ENCODE measurements around the gene CNTLN. TPM values are rescaled to one million over a fixed set of nuclear protein-coding genes. Genes with fewer than 3 reads are reported as not detected.

The CNTLN gene
- total RNA-seq, 3 donors from 2014 or later: 13.6 to 19.7 (median 14.6) TPM

DNA sequence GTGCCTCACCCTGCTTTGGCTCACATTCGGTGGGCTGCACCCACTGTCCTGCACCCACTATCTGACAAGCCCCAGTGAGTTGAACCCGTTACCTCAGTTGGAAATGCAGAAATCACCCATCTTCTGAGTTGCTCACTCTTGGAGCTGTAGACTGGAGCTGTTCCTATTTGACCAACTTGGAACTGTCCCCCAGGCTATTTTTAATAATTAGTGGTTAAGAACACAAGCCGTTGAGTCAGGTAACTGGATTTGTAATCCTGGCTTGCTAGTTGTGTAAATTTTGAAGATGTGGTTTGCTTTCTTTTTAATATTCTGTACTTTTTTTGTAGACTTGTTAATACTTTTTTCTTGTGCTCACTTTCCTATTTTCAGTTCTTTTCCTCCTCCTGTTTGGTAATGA lies 81.2 kb downstream of the CNTLN start:
- no peak overlapping the region for H3K4me3 ChIP-seq
- peaks cover 0 to 5% of the 10 kb centered on the region in 2 donors for H3K9me3 ChIP-seq
- DNase-seq (ENCODE audit: low spot score in 2 of 2): no peak
- H3K27ac ChIP-seq: no peak overlapping the region
- H3K27me3 ChIP-seq: no peaks in the 10 kb centered on the region
- intact Hi-C loops (cut with DNase I; ENCODE audit: low total_unique reads): no loop called here
- H3K4me1 ChIP-seq: no peaks in the 10 kb centered on the region
- TF ChIP-seq, protein P1, sequence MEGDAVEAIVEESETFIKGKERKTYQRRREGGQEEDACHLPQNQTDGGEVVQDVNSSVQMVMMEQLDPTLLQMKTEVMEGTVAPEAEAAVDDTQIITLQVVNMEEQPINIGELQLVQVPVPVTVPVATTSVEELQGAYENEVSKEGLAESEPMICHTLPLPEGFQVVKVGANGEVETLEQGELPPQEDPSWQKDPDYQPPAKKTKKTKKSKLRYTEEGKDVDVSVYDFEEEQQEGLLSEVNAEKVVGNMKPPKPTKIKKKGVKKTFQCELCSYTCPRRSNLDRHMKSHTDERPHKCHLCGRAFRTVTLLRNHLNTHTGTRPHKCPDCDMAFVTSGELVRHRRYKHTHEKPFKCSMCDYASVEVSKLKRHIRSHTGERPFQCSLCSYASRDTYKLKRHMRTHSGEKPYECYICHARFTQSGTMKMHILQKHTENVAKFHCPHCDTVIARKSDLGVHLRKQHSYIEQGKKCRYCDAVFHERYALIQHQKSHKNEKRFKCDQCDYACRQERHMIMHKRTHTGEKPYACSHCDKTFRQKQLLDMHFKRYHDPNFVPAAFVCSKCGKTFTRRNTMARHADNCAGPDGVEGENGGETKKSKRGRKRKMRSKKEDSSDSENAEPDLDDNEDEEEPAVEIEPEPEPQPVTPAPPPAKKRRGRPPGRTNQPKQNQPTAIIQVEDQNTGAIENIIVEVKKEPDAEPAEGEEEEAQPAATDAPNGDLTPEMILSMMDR (IDR thresholded peaks at IDR 0.05): no peak
- TF ChIP-seq POLR2A (IDR thresholded peaks at IDR 0.05) (no peak), POLR2AphosphoS5 (IDR thresholded peaks at IDR 0.05) (no peak)
- no peaks in the 10 kb centered on the region for H3K36me3 ChIP-seq

DNA sequence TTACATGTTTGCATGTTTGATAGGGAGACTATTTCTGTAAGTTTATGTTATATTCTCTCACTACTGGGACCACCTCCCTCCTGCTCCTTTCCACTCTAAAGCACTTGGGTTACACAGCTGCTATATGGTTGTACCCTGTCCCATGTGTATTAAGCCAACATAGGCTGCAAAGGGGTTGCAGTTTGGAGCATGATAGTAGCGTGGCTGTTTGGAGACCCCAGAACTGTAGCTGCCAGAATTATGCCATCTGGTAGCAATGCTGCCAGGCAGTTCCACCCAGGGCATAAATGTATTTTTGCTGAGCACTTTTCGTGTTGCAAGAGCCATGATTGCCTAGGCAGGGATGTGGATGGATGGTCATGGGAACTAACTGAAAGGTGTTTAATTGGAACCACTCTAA lies 81.8 kb downstream of the CNTLN start:
- intact Hi-C loops (cut with DNase I; ENCODE audit: low total_unique reads): no loop called here
- no peaks in the 10 kb centered on the region for H3K9me3 ChIP-seq
- H3K36me3 ChIP-seq: no peaks in the 10 kb centered on the region
- no peak overlapping the region for H3K27ac ChIP-seq
- H3K27me3 ChIP-seq: no peaks in the 10 kb centered on the region
- TF ChIP-seq POLR2AphosphoS5 (IDR thresholded peaks at IDR 0.05) (no peak), POLR2A (IDR thresholded peaks at IDR 0.05) (no peak)
- TF ChIP-seq, protein P1 (IDR thresholded peaks at IDR 0.05): no peak
- DNase-seq (ENCODE audit: low spot score in 2 of 2): no peak
- H3K4me3 ChIP-seq: no peak overlapping the region
- H3K4me1 ChIP-seq: no peaks in the 10 kb centered on the region

DNA sequence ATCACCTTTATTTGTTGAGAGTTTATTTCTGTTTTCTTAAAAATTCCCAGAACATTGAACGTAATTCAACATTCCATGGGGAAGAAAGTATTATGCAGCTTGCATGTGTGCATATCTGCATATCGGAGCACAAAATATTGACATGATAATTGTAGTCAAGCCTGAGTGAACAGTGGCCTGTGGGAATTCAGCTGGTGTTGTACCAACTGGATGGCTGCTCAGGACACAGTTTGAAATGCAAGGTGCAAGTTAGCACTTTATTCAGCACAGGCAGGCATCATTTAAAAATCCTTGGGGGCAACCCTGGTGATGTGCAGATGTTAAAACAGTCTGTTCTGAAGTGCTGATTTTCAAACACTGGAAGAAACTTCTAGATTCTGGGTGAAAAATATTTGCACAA lies 82.4 kb downstream of the CNTLN start:
- H3K4me3 ChIP-seq: no peak overlapping the region
- H3K27ac ChIP-seq: no peak overlapping the region
- no peak for DNase-seq (ENCODE audit: low spot score in 2 of 2)
- H3K27me3 ChIP-seq: no peaks in the 10 kb centered on the region
- intact Hi-C loops (cut with DNase I; ENCODE audit: low total_unique reads): no loop called here
- no peaks in the 10 kb centered on the region for H3K4me1 ChIP-seq
- TF ChIP-seq, protein P1 (IDR thresholded peaks at IDR 0.05): no peak
- TF ChIP-seq POLR2A (IDR thresholded peaks at IDR 0.05) (no peak), POLR2AphosphoS5 (IDR thresholded peaks at IDR 0.05) (no peak)
- H3K36me3 ChIP-seq: no peaks in the 10 kb centered on the region
- no peaks in the 10 kb centered on the region for H3K9me3 ChIP-seq

DNA sequence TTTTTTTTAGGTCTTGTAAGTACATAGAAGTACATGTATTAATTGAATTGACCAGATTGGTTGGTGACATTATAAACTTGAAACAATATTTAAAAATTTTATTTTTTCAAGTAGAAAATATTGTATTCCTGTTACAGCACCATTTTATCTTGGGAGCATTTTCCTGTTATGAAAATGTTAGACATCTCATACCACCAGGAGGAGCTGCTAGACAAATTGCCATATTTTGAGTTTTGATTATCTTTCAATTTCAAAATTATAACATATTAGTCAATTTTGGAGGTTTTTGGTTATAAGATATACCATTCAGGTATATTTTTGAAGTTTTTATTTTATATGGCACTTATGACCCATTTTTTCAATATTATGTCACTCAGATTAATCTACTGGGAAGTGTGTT lies 84.4 kb downstream of the CNTLN start:
- H3K4me1 ChIP-seq: no peaks in the 10 kb centered on the region
- TF ChIP-seq POLR2AphosphoS5 (IDR thresholded peaks at IDR 0.05): no peak
- TF ChIP-seq POLR2A (IDR thresholded peaks at IDR 0.05): no peak
- TF ChIP-seq, protein P1 (IDR thresholded peaks at IDR 0.05): no peak
- H3K9me3 ChIP-seq: no peaks in the 10 kb centered on the region
- intact Hi-C loops (cut with DNase I; ENCODE audit: low total_unique reads): no loop called here
- no peak overlapping the region for H3K4me3 ChIP-seq
- no peaks in the 10 kb centered on the region for H3K27me3 ChIP-seq
- no peaks in the 10 kb centered on the region for H3K36me3 ChIP-seq
- H3K27ac ChIP-seq: no peak overlapping the region
- no peak for DNase-seq (ENCODE audit: low spot score in 2 of 2)

DNA sequence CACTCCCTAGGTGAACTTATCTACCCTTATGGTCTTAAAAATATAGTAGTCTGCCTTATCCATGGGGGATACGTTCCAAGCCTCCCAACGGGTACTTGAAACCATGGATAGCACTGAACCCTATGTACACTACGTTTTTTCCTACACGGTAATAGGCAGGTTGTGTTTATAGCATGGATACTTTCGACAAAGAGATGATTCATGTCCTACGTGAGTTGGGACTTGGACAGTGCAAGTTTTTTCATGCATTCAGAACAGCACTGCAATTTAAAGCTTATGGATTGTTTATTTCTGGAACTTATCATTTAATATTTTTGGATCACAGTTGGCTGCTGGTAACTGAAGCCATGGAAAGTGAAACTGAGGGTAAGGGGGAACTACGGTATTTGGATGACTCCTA lies 88.1 kb downstream of the CNTLN start:
- Histone ChIP-seq H3K36me3 (no peaks in the 10 kb centered on the region), H3K4me3 (no peak overlapping the region), H3K9me3 (no peaks in the 10 kb centered on the region), H3K4me1 (no peaks in the 10 kb centered on the region), H3K27ac (no peak overlapping the region), H3K27me3 (no peaks in the 10 kb centered on the region)
- intact Hi-C loops (cut with DNase I; ENCODE audit: low total_unique reads): no loop called here
- DNase-seq (ENCODE audit: low spot score in 2 of 2): no peak
- TF ChIP-seq POLR2A (IDR thresholded peaks at IDR 0.05) (no peak), POLR2AphosphoS5 (IDR thresholded peaks at IDR 0.05) (no peak)

DNA sequence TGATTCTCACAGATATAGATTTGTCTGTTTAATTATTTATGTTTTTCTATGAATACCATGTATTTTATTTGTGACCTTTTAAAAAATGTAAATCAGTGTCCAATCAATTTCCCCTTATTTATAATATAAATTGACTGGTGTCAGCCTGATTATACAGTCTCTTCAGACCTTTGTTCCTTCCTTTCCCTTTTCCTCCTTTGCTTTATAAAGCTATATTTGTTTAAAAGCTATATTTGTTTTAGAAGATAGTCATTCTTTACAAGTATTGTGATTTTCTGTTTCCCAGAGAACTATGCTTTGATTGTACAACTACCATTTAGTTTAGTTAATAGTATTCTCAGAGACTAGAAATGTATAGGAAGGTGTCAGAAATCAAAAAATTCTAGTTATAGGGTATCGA lies 90.6 kb downstream of the CNTLN start:
- H3K27ac ChIP-seq: no peak overlapping the region
- H3K4me1 ChIP-seq: no peaks in the 10 kb centered on the region
- no peak for DNase-seq (ENCODE audit: low spot score in 2 of 2)
- TF ChIP-seq, protein P1 (IDR thresholded peaks at IDR 0.05): no peak
- no peak for TF ChIP-seq POLR2A (IDR thresholded peaks at IDR 0.05)
- TF ChIP-seq POLR2AphosphoS5 (IDR thresholded peaks at IDR 0.05): no peak
- H3K4me3 ChIP-seq: no peak overlapping the region
- no peaks in the 10 kb centered on the region for H3K36me3 ChIP-seq
- H3K9me3 ChIP-seq: no peaks in the 10 kb centered on the region
- H3K27me3 ChIP-seq: no peaks in the 10 kb centered on the region
- intact Hi-C loops (cut with DNase I; ENCODE audit: low total_unique reads): no loop called here
